HepG2 (cell line): ENCODE results near the gene THY1. TPM values are rescaled to one million over a fixed set of nuclear protein-coding genes. Genes with fewer than 3 reads are reported as not detected.

Source experiments
- ATAC-seq: fragments of 200-7000 bp; cut with Tn5 transposase; 3 replicates; pipeline ENCODE4 v1.9.1; 2020; ENCODE audit warnings: mild to moderate bottlenecking, moderate library complexity
- BruUV-seq: library from RNA; stranded (reverse); fragments of 400-500 nt; replicated peaks from 2 replicates; lab custom pipeline; 2021; lab: Mats Ljungman, UMichigan
- CTCF ChIA-PET: fragments of 300-600 bp; formaldehyde crosslinking; extraction: SDS; loops from one replicate; lab custom pipeline; 2021; ENCODE audit warnings: low total read pairs, inconsistent platforms, low intra/inter-chr PET ratio; lab: Yijun Ruan, JAX
- POLR2A ChIA-PET: fragments of 350-600 bp; sonication (Branson Sonifier 250); formaldehyde crosslinking; loops from one replicate; lab custom pipeline; 2020; ENCODE audit warnings: antibody characterized with exemption, inconsistent platforms; lab: Yijun Ruan, JAX
- DNase-seq: peaks from one replicate; pipeline ENCODE4 v3.0.0-alpha.2; 2015; ENCODE audit warnings: low spot score
- FAIRE-seq: peaks from 3 replicates; lab custom pipeline; 2011; peaks lifted over from hg19 to GRCh38; lab: Jason Lieb, UNC
- H2AFZ ChIP-seq: one replicate; pipeline ENCODE4 v1.6.1; 2011; ENCODE audit warnings: low read length, inconsistent platforms
- H3K27ac ChIP-seq: fragments of 300-600 bp; 3 replicates; pipeline ENCODE4 v1.8.0; 2011; ENCODE audit warnings: mixed run types, mild to moderate bottlenecking, mixed read lengths, low read length, inconsistent platforms; ENCODE audit not compliant: insufficient read depth; ENCODE audit errors: extremely low read length
- H3K27me3 ChIP-seq, 2 experiments: fragments of 200-600 bp in 1 of 2; 2 replicates in 1 of 2; 3 replicates in 1 of 2; pipeline versions ENCODE4 v1.6.0 to v1.8.0; 2011; ENCODE audit warnings: low read length in 2 of 2, mild to moderate bottlenecking in 2 of 2, moderate library complexity in 2 of 2, inconsistent platforms in 1 of 2; ENCODE audit not compliant: insufficient read depth in 2 of 2, control insufficient read depth in 1 of 2
- H3K36me3 ChIP-seq, 2 experiments: fragments of 200-600 bp in 1 of 2; replicated peaks in 1 of 2; 2 replicates in 1 of 2; 3 replicates in 1 of 2; pipeline versions ENCODE4 v1.5.1 to v1.8.0; 2011; ENCODE audit warnings: low read length in 2 of 2, inconsistent platforms in 1 of 2; ENCODE audit not compliant: insufficient read depth in 2 of 2, control insufficient read depth in 1 of 2
- H3K4me1 ChIP-seq: 2 replicates; pipeline ENCODE4 v1.5.1; 2012; ENCODE audit warnings: low read length, inconsistent platforms; ENCODE audit not compliant: insufficient read depth
- H3K4me2 ChIP-seq: 2 replicates; pipeline ENCODE4 v1.6.0; 2011; ENCODE audit warnings: low read depth, low read length, inconsistent platforms
- H3K4me3 ChIP-seq, 3 experiments: fragments of 200-600 bp in 1 of 3; sonication (generic), shearing (Covaris generic) in 1 of 3; replicated peaks in 1 of 3; 2 replicates each; pipeline ENCODE4 v1.5.1; 2011 to 2016; ENCODE audit warnings: low read length in 3 of 3, inconsistent platforms in 2 of 3, low read depth in 2 of 3, mild to moderate bottlenecking in 2 of 3, control low read depth in 1 of 3, mixed read lengths in 1 of 3; ENCODE audit not compliant: insufficient read depth in 1 of 3
- H3K79me2 ChIP-seq: one replicate; pipeline ENCODE4 v1.6.1; 2011; ENCODE audit warnings: low read length, inconsistent platforms; ENCODE audit not compliant: insufficient read depth
- H3K9ac ChIP-seq: 2 replicates; pipeline ENCODE4 v1.6.0; 2011; ENCODE audit warnings: mild to moderate bottlenecking, low read depth, low read length, inconsistent platforms; ENCODE audit not compliant: insufficient read depth
- H3K9me3 ChIP-seq: 2 replicates; pipeline ENCODE4 v1.5.1; 2012; ENCODE audit warnings: mild to moderate bottlenecking, low read length
- H4K20me1 ChIP-seq: 2 replicates; pipeline ENCODE4 v1.6.0; 2011; ENCODE audit warnings: inconsistent platforms, mild to moderate bottlenecking, low read length, moderate library complexity; ENCODE audit not compliant: insufficient read depth
- AKAP8 ChIP-seq: sonication (generic); formaldehyde crosslinking; IDR thresholded peaks from 2 replicates; pipeline ENCODE4 v1.5.1; 2020; ENCODE audit warnings: mild to moderate bottlenecking, missing genetic modification reagents
- ATAD3A ChIP-seq: sonication (generic); formaldehyde crosslinking; IDR thresholded peaks from 2 replicates; pipeline ENCODE4 v1.4.0; 2020; ENCODE audit warnings: missing genetic modification reagents
- GABPB1 ChIP-seq: IDR thresholded peaks from 2 replicates; pipeline ENCODE4 v1.6.1; 2016; ENCODE audit warnings: mild to moderate bottlenecking, missing genetic modification reagents, moderate library complexity, missing compliant biosample characterization
- GATA4 ChIP-seq: sonication (generic); IDR thresholded peaks from 2 replicates; pipeline ENCODE4 v1.6.1; 2016; ENCODE audit warnings: antibody characterized with exemption, low read depth, borderline replicate concordance
- HNRNPL ChIP-seq: fragments of 200-400 bp; formaldehyde crosslinking; IDR thresholded peaks from 2 replicates; pipeline ENCODE4 v1.6.1; 2017; ENCODE audit warnings: mild to moderate bottlenecking, low read depth, low read length
- SRSF1 ChIP-seq: fragments of 200-400 bp; formaldehyde crosslinking; optimal IDR thresholded peaks from 2 replicates; pipeline ENCODE3; 2017; ENCODE audit warnings: mild to moderate bottlenecking, low read depth, low read length, moderate library complexity
- ZNF160 ChIP-seq: sonication (generic); formaldehyde crosslinking; IDR thresholded peaks from 2 replicates; pipeline ENCODE4 v1.8.0; 2022; ENCODE audit warnings: mild to moderate bottlenecking, inconsistent platforms, missing genetic modification reagents
- ZNF282 ChIP-seq: fragments of 450-650 bp; IDR thresholded peaks from 2 replicates; pipeline ENCODE4 v1.6.1; 2018; ENCODE audit not compliant: partially characterized antibody
- ZNF343 ChIP-seq: sonication (generic); formaldehyde crosslinking; IDR thresholded peaks from 2 replicates; pipeline ENCODE4 v1.4.0; 2020; ENCODE audit warnings: mild to moderate bottlenecking, missing genetic modification reagents
- ZNF430 ChIP-seq: sonication (generic); formaldehyde crosslinking; IDR thresholded peaks from 2 replicates; pipeline ENCODE4 v1.9.0; 2021; ENCODE audit warnings: mild to moderate bottlenecking, missing genetic modification reagents
- ZNF510 ChIP-seq: sonication (generic); formaldehyde crosslinking; IDR thresholded peaks from 2 replicates; pipeline ENCODE4 v1.4.0; 2020; ENCODE audit warnings: low read depth, mild to moderate bottlenecking, missing genetic modification reagents
- ZNF572 ChIP-seq: sonication (generic); formaldehyde crosslinking; IDR thresholded peaks from 2 replicates; pipeline ENCODE4 v1.5.1; 2020; ENCODE audit warnings: mild to moderate bottlenecking, missing genetic modification reagents
- WGBS: methylation state at CpG from one replicate; pipeline ENCODE4 v1.1.6; 2017; ENCODE audit warnings: low lambda C conversion rate; 5-methylcytosine and 5-hydroxymethylcytosine counted together
- in situ Hi-C: cut with HindIII; loops from 2 replicates; pipeline ENCODE4 v1.10.0; 2017; ENCODE audit warnings: low pct_unique_long_range_greater_than_20kb; ENCODE audit not compliant: extremely low pct_ligation_motif_present
- intact Hi-C: fragments of 100-400 bp; cut with micrococcal nuclease; formaldehyde crosslinking; loops from one replicate; pipeline ENCODE4 v1.10.0; 2022; ENCODE audit not compliant: unreplicated experiment
- polyA plus RNA-seq, 8 experiments: library from polyadenylated mRNA; depleted of rRNA in 3 of 8; stranded (reverse) in 7 of 8; unstranded in 1 of 8; fragments of >200 nt; fragmentation: Illumina TruSeq in 4 of 8; extraction: Trizol in 4 of 8; gene quantifications; 2 replicates each; pipeline versions ENCODE4 v1.2.1 to v1.2.3, GENCODE V29; 2011 to 2016; ENCODE audit warnings: low read depth in 4 of 8, missing spikeins in 1 of 8, mixed read lengths in 1 of 8; ENCODE audit not compliant: insufficient read depth in 1 of 8
- total RNA-seq, 5 experiments: library from RNA; depleted of rRNA; stranded (reverse); fragments of >200 nt; fragmentation: Illumina TruSeq; extraction: Trizol; gene quantifications; 2 replicates each; pipeline ENCODE4 v1.2.3, GENCODE V29; 2016; ENCODE audit warnings: low read depth in 1 of 5
- TF ChIP-seq, protein P1 (sequence below): sonication (generic); formaldehyde crosslinking; IDR thresholded peaks from 2 replicates; pipeline ENCODE4 v1.4.0; 2020; ENCODE audit warnings: low read depth, mild to moderate bottlenecking, missing genetic modification reagents
- TF ChIP-seq, protein P2 (sequence below): sonication (generic); formaldehyde crosslinking; conservative IDR thresholded peaks from 2 replicates; pipeline ENCODE4 v1.8.0; 2022; ENCODE audit warnings: missing genetic modification reagents

The THY1 gene
- total and polyA plus RNA-seq, 2 of the 13 experiments (the other 11 are each of a cell fraction or from before 2014, with no cell fraction given), result not detected

DNA sequence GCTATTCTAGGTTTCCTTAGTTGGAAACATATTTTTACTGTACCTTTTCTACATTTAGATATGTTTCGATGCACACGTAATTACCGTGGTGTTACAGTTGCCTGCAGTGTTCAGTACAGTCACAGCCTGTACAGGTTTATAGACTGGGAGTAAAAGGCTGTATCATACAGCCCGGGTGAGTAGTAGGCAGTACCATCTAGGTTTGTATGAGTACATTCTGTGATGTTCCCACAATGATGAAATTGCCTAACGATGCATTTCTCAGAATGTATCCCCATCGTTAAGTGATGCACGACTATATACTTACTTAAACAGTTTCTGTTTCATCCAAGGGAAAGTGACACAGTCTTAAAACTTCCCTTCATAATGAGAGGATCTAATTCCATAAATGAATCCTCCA lies 13.1 kb upstream of the THY1 start:
- intact Hi-C loops, result no loop called here

DNA sequence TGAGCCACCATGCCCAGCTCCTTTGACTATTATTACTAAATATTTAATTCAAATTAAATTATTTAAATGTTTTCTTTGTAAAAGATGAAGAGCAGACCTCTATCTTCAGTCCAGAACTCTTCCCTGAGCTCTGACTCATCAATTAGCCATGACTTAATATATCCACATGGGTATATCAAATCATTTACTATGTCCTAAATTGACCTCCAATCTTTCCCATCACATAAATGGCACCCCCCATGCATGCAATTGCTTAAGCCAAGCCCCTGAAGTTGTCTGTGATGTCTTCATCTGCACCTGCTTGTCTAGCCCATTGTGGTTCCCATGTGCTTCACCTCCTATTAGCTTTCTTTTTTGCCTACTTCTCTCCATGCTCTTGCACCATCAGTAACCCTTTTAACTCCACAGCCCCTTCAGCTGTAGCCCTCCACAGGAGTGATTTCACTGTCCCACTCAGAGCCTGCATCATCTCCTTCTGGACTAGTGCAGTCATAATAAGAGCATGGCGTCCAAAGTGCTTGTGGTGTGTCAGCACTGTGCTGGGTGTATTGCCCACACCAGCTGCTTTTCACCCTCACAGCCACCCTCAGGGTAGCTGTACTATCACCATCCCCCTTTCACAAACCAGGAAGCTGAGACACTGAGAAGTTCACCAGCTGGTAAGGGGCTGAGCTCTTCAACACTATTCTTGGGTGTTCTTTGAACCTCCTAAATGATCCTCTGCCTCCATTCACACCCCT lies 11.8 kb upstream of the THY1 start:
- H2AFZ ChIP-seq, result no peak overlapping the region
- no peak overlapping the region for H3K4me3 ChIP-seq
- ATAC-seq, result no peak
- no peaks in the 10 kb centered on the region for H3K36me3 ChIP-seq
- no peak overlapping the region for H3K9ac ChIP-seq
- CTCF ChIA-PET, result no interaction called here
- no peaks in the 10 kb centered on the region for H4K20me1 ChIP-seq
- no TSS peak for BruUV-seq
- H3K4me2 ChIP-seq, result no peak overlapping the region
- POLR2A ChIA-PET, result no interaction called here
- intact Hi-C loops, result no loop called here
- no peaks in the 10 kb centered on the region for H3K27me3 ChIP-seq
- no peak for DNase-seq
- H3K4me1 ChIP-seq, result no peaks in the 10 kb centered on the region
- no peak for TF ChIP-seq ZNF160 (CRISPR knock-in tag)
- TF ChIP-seq ZNF510 (CRISPR knock-in tag), result no peak
- TF ChIP-seq ZNF343 (CRISPR knock-in tag), result no peak
- TF ChIP-seq, protein P1, sequence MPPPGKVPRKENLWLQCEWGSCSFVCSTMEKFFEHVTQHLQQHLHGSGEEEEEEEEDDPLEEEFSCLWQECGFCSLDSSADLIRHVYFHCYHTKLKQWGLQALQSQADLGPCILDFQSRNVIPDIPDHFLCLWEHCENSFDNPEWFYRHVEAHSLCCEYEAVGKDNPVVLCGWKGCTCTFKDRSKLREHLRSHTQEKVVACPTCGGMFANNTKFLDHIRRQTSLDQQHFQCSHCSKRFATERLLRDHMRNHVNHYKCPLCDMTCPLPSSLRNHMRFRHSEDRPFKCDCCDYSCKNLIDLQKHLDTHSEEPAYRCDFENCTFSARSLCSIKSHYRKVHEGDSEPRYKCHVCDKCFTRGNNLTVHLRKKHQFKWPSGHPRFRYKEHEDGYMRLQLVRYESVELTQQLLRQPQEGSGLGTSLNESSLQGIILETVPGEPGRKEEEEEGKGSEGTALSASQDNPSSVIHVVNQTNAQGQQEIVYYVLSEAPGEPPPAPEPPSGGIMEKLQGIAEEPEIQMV (CRISPR knock-in tag), result no peak
- TF ChIP-seq ZNF572 (CRISPR knock-in tag), result no peak
- TF ChIP-seq ZNF282, result no peak
- no peak for TF ChIP-seq ATAD3A (CRISPR knock-in tag)
- no peak for TF ChIP-seq GABPB1 (CRISPR knock-in tag)
- TF ChIP-seq, protein P2, sequence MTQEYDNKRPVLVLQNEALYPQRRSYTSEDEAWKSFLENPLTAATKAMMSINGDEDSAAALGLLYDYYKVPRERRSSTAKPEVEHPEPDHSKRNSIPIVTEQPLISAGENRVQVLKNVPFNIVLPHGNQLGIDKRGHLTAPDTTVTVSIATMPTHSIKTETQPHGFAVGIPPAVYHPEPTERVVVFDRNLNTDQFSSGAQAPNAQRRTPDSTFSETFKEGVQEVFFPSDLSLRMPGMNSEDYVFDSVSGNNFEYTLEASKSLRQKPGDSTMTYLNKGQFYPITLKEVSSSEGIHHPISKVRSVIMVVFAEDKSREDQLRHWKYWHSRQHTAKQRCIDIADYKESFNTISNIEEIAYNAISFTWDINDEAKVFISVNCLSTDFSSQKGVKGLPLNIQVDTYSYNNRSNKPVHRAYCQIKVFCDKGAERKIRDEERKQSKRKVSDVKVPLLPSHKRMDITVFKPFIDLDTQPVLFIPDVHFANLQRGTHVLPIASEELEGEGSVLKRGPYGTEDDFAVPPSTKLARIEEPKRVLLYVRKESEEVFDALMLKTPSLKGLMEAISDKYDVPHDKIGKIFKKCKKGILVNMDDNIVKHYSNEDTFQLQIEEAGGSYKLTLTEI, result no peak
- no peak for TF ChIP-seq SRSF1
- no peak for FAIRE-seq
- H3K79me2 ChIP-seq, result no peaks in the 10 kb centered on the region
- H3K27ac ChIP-seq, result no peak overlapping the region
- no peaks in the 10 kb centered on the region for H3K9me3 ChIP-seq
- 76% methylated on average over 1 of the region's 1 CpG for WGBS
- in situ Hi-C loops, result no loop called here

More for the DNA sequence above, 13.1 kb upstream of the THY1 start:
- no peak overlapping the region for H2AFZ ChIP-seq
- H3K27me3 ChIP-seq, result no peaks in the 10 kb centered on the region
- H3K4me2 ChIP-seq, result no peak overlapping the region
- ATAC-seq (no peak), FAIRE-seq (no peak), DNase-seq (no peak)
- WGBS, result 62% methylated on average over 7 of the region's 7 CpGs
- H3K27ac ChIP-seq, result no peak overlapping the region
- no peaks in the 10 kb centered on the region for H3K36me3 ChIP-seq
- POLR2A ChIA-PET, result no interaction called here
- H3K79me2 ChIP-seq, result no peaks in the 10 kb centered on the region
- in situ Hi-C loops, result no loop called here
- no peak overlapping the region for H3K4me3 ChIP-seq
- CTCF ChIA-PET, result no interaction called here
- H3K9ac ChIP-seq, result no peak overlapping the region
- no TSS peak for BruUV-seq
- H3K9me3 ChIP-seq, result no peaks in the 10 kb centered on the region
- H4K20me1 ChIP-seq, result no peaks in the 10 kb centered on the region
- no peak for TF ChIP-seq ZNF430 (CRISPR knock-in tag)
- TF ChIP-seq HNRNPL, result no peak
- no peak for TF ChIP-seq AKAP8 (CRISPR knock-in tag)
- no peak for TF ChIP-seq GATA4
- no peaks in the 10 kb centered on the region for H3K4me1 ChIP-seq
